ENCODE data around the gene DNAJB13. TPM values are rescaled to one million over a fixed set of nuclear protein-coding genes. Genes with fewer than 3 reads are reported as not detected.

Gene DNAJB13
- total RNA-seq, 1 donor = not detected

DNA sequence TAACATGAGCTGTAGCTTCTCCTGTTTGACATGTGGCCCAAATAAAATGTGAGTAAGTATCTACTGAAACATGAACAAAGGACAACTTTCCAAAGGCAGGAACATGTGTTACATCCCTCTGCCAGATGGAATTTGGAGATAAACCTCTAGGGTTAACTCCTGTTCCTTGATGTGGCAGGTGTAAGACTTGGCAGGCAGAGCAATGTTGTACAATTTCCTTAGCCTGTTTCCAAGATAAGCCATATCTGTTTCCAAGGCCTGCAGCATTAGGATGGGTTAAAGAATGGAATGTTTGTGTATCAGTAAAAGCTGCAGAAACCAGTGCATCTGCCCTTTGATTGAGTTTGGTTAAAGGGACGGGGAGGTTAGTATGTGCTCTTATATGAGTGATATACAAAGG, 8.8 kb upstream of the DNAJB13 start:
- Histone ChIP-seq H3K4me1 (ENCODE audit: insufficient read depth, low read length) (no peaks in the 10 kb centered on the region), H3K4me3 (ENCODE audit: low read length) (no peak overlapping the region), H3K9me3 (ENCODE audit: low read depth, low read length) (no peaks in the 10 kb centered on the region), H3K27me3 (ENCODE audit: insufficient read depth, low read length) (no peaks in the 10 kb centered on the region)

DNA sequence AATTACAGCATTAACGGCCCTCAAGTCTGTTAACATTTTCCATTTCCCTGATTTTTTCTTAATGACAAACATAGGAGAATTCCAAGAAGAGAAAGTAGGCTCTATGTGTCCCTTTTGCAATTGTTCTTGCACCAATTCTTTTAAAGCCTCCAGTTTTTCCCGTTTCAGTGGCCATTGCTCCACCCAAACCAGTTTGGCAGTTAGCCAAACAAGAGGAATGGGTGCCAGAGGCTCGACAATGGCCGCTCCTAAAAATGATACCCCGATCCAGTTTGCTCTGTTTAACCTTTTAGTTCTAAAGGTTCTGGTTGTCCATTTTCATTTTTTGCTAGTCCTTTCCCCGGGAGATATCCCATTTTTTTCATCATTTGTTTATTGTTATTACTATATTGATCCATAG, 6.7 kb upstream of the DNAJB13 start:
- H3K4me3 ChIP-seq (ENCODE audit: low read length) = no peak overlapping the region
- H3K4me1 ChIP-seq (ENCODE audit: insufficient read depth, low read length) = no peaks in the 10 kb centered on the region
- no peaks in the 10 kb centered on the region for H3K27me3 ChIP-seq (ENCODE audit: insufficient read depth, low read length)
- no peaks in the 10 kb centered on the region for H3K9me3 ChIP-seq (ENCODE audit: low read depth, low read length)

DNA sequence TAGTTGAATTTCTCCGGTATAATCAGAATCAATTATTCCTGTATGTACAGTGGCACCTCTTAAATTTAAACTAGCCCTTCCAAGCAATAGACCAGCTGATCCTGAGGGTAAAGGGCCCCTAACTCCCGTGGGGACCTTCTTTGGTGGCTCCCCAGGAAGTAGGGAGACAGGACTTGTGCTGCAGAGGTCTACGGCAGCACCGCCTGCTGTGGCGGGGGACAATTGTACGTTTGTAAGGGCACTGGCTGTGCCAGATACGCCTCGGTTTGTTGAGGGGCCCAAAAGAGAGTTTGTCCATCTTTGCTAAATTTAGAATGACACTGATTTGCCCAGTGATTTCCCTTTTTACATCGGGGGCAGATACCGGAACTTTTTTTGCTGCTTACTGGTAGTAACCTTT, 5.9 kb upstream of the DNAJB13 start:
- Histone ChIP-seq H3K9me3 (ENCODE audit: low read depth, low read length) (no peaks in the 10 kb centered on the region), H3K4me1 (ENCODE audit: insufficient read depth, low read length) (no peaks in the 10 kb centered on the region), H3K4me3 (ENCODE audit: low read length) (no peak overlapping the region), H3K27me3 (ENCODE audit: insufficient read depth, low read length) (no peaks in the 10 kb centered on the region)

DNA sequence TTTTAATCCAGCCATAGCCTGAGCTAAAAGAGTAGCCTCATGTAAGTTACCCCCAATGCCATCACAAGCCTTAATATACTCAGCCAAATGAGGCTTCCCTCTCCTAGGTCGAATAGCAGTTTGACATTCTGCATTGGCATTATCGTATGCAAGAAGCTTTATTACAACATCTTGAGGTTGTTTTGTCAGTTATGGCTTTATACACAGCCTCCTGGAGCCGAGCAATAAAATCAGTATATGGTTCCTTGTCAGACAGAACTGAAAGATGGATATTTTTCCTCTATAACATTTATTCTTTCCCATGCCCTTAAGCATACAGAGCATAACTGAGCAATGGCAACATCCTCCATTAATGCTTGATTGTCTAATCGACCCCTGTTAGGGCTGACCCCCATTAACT, 5.4 kb upstream of the DNAJB13 start:
- Histone ChIP-seq H3K27me3 (ENCODE audit: insufficient read depth, low read length) (no peaks in the 10 kb centered on the region), H3K9me3 (ENCODE audit: low read depth, low read length) (no peaks in the 10 kb centered on the region), H3K4me1 (ENCODE audit: insufficient read depth, low read length) (no peaks in the 10 kb centered on the region), H3K4me3 (ENCODE audit: low read length) (no peak overlapping the region)

DNA sequence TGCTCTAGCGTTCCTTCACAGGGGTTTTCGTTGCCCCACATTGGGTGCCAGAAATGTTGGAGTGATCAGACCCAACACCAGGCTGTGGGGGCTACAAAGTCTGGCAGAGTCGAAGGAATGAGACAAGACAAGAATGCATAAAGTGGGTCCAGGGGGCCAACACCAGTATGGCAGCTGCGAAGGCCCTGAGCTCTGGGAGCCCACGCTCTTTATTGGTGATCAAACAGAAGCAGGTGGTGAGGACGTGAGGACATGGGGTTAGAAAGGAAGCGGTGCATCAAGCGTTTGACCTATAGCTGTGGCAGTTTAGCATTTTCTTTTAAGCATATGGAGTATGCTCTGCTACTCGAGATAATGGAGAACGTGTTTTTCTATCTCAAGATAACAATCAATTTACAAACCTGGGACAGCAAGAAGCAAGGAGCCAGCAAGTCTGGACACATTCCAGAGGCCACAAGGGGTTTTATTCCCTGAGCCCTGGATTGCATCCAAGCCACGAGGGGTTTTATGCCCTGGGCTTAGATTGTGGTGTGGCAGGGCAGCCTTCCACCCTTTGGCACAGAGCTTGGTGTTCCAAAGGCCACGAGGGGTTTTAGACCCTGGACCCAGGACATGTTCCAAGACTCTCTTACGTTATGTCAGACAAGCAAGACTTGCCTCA, 3.9 kb upstream of the DNAJB13 start:
- H3K27me3 ChIP-seq (ENCODE audit: insufficient read depth, low read length) = no peaks in the 10 kb centered on the region
- H3K9me3 ChIP-seq (ENCODE audit: low read depth, low read length) = no peaks in the 10 kb centered on the region
- H3K4me3 ChIP-seq (ENCODE audit: low read length) = no peak overlapping the region
- no peaks in the 10 kb centered on the region for H3K4me1 ChIP-seq (ENCODE audit: insufficient read depth, low read length)

DNA sequence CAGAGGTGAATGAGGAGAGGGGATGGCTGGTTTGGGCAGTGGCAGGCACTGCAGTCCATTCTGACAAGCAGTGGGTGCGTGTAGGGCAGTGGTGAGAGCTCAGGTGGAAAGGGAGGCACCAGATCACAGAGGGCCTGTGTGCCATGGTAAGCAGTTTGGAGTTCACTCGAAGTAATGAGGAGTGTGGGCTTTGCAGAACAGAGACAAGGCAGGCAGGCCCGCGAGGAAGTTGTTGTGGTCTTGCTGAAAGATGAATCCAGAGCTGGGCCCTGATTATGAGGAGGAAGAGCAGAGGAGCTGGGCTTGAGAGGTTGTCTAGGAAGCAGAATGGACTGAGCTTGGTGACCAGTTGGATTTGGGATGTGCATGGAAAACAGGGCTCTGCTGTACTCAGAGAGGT, 1.6 kb upstream of the DNAJB13 start:
- H3K4me1 ChIP-seq (ENCODE audit: insufficient read depth, low read length) = no peaks in the 10 kb centered on the region
- H3K27me3 ChIP-seq (ENCODE audit: insufficient read depth, low read length) = no peaks in the 10 kb centered on the region
- H3K9me3 ChIP-seq (ENCODE audit: low read depth, low read length) = no peaks in the 10 kb centered on the region
- no peak overlapping the region for H3K4me3 ChIP-seq (ENCODE audit: low read length)

DNA sequence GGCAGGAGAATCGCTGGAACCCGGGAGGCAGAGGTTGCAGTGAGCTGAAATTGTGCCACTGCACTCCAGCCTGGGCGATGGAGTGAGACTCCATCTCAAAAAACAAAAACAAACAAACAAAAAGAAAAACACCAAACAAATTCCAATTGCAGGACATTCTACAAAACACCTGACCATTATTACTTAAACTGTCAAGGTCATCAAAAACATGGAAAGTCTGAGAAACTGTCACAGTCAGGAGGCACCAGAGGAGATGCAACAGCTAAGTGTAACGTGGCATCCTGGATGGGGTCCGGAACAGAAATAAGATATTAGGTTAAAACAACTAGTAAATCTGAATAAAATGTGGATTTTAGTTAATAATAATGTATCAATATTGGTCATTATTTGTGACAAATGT, 914 bp upstream of the DNAJB13 start:
- Histone ChIP-seq H3K9me3 (ENCODE audit: low read depth, low read length) (no peaks in the 10 kb centered on the region), H3K4me1 (ENCODE audit: insufficient read depth, low read length) (no peaks in the 10 kb centered on the region), H3K27me3 (ENCODE audit: insufficient read depth, low read length) (no peaks in the 10 kb centered on the region), H3K4me3 (ENCODE audit: low read length) (no peak overlapping the region)

DNA sequence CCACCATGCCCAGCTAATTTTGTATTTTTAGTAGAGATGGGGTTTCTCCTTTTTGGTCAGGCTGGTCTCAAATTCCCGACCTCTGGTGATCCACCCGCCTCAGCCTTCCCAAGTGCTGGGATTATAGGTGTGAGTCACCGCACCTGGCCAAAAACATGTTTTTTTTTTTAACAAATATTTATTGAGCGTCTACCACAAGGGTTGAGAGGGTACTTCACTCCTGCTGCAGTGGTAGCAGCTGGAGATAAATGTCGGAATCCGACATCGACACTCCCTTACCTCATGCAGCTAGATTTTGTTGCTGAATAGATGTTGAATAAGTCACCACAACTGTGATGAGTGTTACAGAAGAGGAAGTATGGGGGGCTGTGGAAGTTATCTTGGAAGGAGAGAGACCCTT, 971 bp downstream of the DNAJB13 start:
- no peaks in the 10 kb centered on the region for H3K4me1 ChIP-seq (ENCODE audit: insufficient read depth, low read length)
- no peaks in the 10 kb centered on the region for H3K27me3 ChIP-seq (ENCODE audit: insufficient read depth, low read length)
- no peak overlapping the region for H3K4me3 ChIP-seq (ENCODE audit: low read length)
- H3K9me3 ChIP-seq (ENCODE audit: low read depth, low read length) = no peaks in the 10 kb centered on the region

DNA sequence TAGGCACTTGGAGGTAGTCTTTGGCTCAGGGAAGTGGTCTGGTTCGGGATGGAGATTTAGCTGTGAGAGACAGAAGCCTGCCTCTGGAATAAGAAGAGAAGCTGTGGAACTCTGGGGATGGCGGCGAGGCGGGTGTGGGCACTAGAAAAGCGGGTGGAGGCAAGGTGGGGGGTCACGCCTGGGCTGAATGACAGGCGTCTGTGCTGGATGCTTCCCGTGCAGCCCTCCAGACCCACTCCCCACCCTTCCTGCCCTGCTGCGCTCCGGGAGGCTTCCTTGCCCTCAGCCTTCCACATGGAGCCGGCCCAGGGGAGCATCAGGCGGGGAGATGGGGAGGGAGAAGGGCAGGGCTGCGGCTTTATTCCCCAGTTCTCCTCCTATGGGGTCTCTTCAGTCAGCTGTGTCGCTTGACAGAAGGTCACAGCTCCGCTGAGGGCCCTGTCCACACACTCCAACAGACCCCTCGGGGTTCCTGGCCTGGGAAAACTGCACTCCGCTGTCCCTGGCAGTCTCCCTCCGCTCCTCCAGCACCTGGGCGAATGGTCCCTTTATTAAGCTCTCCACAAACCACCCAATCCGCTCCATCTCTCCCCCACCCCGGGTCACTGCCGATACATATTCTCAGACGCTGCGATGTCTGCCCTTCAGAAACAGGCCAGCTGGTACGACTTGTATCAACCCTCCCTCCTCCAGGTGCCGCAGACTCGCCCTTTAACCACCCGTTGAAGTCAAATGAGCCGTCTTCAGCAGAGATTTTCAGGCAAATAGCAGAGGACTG, 6.2 kb downstream of the DNAJB13 start:
- no peaks in the 10 kb centered on the region for H3K27me3 ChIP-seq (ENCODE audit: insufficient read depth, low read length)
- H3K9me3 ChIP-seq (ENCODE audit: low read depth, low read length) = no peaks in the 10 kb centered on the region
- no peaks in the 10 kb centered on the region for H3K4me1 ChIP-seq (ENCODE audit: insufficient read depth, low read length)
- no peak overlapping the region for H3K4me3 ChIP-seq (ENCODE audit: low read length)

DNA sequence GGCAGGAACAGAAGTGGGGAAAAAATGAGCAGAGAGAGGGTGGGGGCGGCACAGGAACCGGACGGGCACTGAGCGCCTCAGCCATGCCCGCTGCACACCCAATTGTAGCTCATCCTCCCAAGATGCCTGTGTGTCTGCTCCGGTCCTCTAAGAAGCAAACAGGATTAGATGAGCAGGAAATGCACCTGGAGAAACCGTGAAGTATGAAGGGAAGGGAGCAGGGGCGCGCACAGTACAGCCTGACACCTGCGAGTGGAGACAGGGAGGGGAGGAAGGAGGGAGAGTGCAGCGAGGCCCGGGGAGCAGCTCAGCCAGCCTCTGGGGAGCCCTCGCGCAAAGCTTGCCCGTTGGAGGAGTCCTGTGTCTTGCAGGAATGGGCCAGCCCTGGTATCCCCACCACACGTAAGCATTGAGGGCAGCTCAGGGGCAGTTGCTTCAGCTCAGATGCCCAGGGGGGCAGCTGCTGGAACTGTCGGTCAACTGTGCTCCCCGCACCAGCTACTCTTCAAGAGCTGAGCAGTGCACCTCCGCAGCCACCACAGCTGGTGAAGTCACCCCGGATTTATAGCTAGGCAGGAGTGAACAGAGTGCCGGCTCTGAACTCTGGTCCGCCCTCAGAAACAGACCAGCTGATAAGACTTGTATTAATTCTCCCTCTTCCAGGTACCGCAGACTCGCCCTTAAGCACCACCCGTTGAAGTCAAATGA, 7.0 kb downstream of the DNAJB13 start:
- Histone ChIP-seq H3K4me3 (ENCODE audit: low read length) (no peak overlapping the region), H3K9me3 (ENCODE audit: low read depth, low read length) (no peaks in the 10 kb centered on the region), H3K27me3 (ENCODE audit: insufficient read depth, low read length) (no peaks in the 10 kb centered on the region), H3K4me1 (ENCODE audit: insufficient read depth, low read length) (no peaks in the 10 kb centered on the region)

DNA sequence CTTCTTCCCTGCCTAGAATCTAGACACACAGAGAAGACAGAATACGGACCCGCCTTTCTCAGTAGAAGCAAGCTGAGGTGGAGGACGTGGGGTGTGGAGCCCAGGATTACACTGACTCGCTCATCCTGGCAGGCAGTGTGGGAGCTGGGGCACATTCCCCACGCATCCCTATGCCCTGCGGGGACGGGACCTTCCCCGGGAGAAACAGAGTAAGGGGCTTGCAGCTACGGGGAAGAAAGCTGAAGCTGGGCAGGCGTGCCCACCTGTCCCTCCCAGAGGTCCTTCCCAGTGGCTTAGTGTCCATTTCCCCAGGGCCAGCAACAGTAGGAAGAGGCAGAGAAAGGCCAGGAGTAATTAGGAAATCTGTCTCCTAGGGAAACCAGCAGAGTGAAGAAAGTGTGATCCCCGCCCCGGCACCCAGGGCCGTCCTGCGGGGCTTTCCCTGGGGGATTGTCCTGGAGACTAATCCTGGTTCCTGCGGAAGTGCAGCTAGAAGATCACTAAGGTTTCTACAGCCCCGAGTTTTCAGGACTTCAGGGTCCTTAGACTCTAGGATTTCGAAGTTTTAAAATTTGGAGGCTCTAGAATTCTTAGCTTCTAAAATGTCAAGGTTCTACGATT, 7.8 kb downstream of the DNAJB13 start:
- Histone ChIP-seq H3K27me3 (ENCODE audit: insufficient read depth, low read length) (no peaks in the 10 kb centered on the region), H3K9me3 (ENCODE audit: low read depth, low read length) (no peaks in the 10 kb centered on the region), H3K4me1 (ENCODE audit: insufficient read depth, low read length) (no peaks in the 10 kb centered on the region), H3K4me3 (ENCODE audit: low read length) (no peak overlapping the region)

DNA sequence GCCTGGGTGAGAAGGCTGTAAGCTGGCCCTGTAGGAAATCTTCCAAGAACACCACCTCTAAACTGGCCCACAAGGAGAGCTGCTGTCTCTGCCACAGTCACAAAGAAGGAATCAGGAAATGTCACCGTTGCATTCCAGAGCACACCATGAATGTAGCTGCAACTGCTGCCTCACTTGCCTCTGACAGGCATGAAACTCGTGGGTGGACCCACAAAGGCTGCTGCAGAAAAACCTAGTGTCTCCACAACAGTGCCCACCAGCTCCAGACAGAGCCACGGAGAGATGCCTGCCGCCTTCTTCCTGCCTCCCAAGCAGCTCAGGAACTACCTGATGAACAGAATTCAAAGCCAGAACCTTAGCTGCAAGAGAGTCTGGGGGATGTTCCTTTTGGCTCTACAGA, 10.5 kb downstream of the DNAJB13 start:
- Histone ChIP-seq H3K4me1 (ENCODE audit: insufficient read depth, low read length) (peaks cover 12% of the 10 kb centered on the region), H3K4me3 (ENCODE audit: low read length) (no peak overlapping the region), H3K27me3 (ENCODE audit: insufficient read depth, low read length) (no peaks in the 10 kb centered on the region), H3K9me3 (ENCODE audit: low read depth, low read length) (no peaks in the 10 kb centered on the region)

DNA sequence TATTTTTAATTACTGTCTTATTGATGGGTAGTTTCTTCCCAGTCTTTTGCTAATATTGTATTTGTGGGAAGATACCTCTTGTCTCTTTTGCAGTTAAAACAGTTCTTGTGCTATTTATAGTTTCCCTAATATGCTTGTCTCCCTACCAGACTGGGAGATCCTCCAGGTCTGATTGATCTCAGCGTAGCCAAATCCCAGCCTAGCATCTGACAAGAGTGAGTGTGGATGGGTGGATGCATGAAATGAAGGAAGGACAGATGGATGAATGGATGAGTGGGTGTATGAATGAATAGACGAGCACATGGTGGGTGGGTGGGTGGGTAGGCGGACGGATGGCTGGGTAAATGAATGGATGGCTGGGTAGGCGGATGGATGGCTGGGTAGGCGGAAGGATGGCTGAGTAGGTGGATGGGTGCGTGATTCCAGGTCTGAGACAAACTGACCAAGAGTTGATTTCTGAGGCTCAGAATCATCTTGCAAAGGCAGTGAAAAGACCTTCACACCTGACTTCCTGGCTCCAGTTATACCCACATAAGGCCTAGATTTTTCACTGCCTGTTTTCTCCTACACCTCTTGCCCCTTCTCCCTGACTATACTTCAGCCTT, 11.4 kb downstream of the DNAJB13 start:
- Histone ChIP-seq H3K4me3 (ENCODE audit: low read length) (no peak overlapping the region), H3K9me3 (ENCODE audit: low read depth, low read length) (no peaks in the 10 kb centered on the region), H3K27me3 (ENCODE audit: insufficient read depth, low read length) (no peaks in the 10 kb centered on the region), H3K4me1 (ENCODE audit: insufficient read depth, low read length) (peaks cover 12% of the 10 kb centered on the region)

DNA sequence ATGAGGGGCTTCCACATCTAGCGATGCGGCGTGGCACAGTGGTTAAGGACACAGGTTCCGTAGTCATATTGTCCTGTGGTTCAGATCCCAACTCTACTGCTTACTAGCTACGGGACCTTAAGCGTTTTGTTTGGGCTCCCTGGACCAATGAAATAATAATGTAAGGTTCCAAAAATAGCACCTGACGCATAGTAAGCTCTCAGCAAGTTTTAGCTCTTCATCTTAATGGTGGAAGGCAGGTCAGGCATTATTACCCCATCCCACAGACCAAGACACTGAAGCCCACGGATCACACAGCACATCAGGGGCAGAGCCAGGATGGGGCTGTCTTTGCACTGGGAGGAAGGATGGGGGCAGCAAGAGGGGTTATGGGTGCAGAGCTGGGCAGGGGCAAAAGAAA, 13.0 kb downstream of the DNAJB13 start:
- Histone ChIP-seq H3K4me1 (ENCODE audit: insufficient read depth, low read length) (peaks cover 26% of the 10 kb centered on the region), H3K4me3 (ENCODE audit: low read length) (no peak overlapping the region)

More for the DNA sequence above, 13.0 kb downstream of the DNAJB13 start:
- Histone ChIP-seq H3K9me3 (ENCODE audit: low read depth, low read length) (no peaks in the 10 kb centered on the region), H3K27me3 (ENCODE audit: insufficient read depth, low read length) (no peaks in the 10 kb centered on the region)
